GM12892 (cell line): ENCODE results near the gene SCML2.

Source experiments
- DNase-seq: peaks from one replicate; pipeline ENCODE4 v3.0.0; 2011; ENCODE audit not compliant: insufficient read length
- FAIRE-seq: peaks from 2 replicates; lab custom pipeline; 2011; peaks lifted over from hg19 to GRCh38; lab: Jason Lieb, UNC
- POLR2A ChIP-seq: IDR thresholded peaks from 2 replicates; pipeline ENCODE4 v1.6.1; 2011; ENCODE audit warnings: low read depth, low read length, control low read depth
- POLR2AphosphoS5 ChIP-seq: IDR thresholded peaks from 2 replicates; pipeline ENCODE4 v1.6.1; 2011; ENCODE audit warnings: low read depth, low read length, control low read depth
- TAF1 ChIP-seq: IDR thresholded peaks from 2 replicates; pipeline ENCODE4 v1.6.1; 2011; ENCODE audit warnings: low read depth, mild to moderate bottlenecking, control low read depth, low read length, borderline replicate concordance

Gene SCML2

GRCh38 chrX:18348047-18348446 lies 6.4 kb downstream of the SCML2 start:
- DNase-seq, result no peak
- no peak for FAIRE-seq
- TF ChIP-seq POLR2AphosphoS5 (no peak), TAF1 (no peak), POLR2A (no peak)

GRCh38 chrX:18309401-18309800 lies 45.1 kb downstream of the SCML2 start:
- FAIRE-seq (no peak), DNase-seq (no peak)
- TF ChIP-seq POLR2AphosphoS5, result no peak
- no peak for TF ChIP-seq TAF1
- TF ChIP-seq POLR2A, result no peak

DNA sequence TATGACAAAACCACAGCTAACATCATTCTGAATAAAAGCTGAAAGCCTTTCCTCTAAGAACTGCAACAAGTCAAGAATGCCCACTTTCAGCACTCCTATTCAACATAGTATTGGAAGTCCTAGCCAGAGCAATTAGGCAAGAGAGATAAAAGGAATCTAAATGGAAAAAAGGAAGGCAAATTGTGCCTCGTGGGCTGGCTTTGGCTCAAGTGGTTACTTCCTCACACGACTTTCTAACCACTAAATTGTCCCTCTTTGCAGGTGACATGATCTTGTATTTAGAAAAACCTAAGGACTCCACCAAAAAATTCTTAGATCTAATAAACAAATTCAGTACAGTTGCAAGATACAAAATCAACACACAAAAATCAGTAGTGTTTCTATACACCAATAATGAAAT lies 57.2 kb downstream of the SCML2 start:
- DNase-seq, result no peak
- FAIRE-seq, result no peak
- no peak for TF ChIP-seq TAF1
- TF ChIP-seq POLR2A, result no peak
- TF ChIP-seq POLR2AphosphoS5, result no peak

- no peak for TF ChIP-seq POLR2A
- TF ChIP-seq TAF1, result no peak
- TF ChIP-seq POLR2AphosphoS5, result no peak
- FAIRE-seq (no peak), DNase-seq (no peak)
These were observed 59.6 kb downstream of the SCML2 start for GRCh38 chrX:18294893-18295292.

DNA sequence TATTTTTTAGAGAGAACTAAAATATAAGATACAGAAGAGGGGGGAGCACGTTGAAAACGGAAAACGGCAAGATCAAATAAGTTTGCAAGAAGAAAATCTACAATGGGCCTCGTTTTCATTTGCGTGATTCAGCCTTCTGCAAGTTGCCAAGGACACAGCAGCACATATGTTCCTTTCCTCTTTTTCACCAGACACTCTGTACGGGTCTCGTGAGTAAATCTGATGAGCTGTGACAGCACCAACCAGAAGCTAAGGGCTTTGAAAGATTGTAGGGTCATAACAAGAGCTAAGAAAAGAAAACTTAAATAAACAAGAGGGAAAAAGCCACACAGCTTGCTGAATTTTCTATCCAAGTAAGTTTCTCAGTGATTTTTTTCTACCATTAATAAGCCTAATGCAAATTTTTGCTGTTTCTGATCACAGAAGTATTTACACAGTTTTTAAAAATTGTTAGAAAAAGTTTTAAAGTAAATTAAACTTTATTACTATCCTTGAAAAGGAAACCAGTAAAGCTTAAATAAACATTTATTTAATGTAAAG lies 63.4 kb downstream of the SCML2 start:
- TF ChIP-seq POLR2AphosphoS5, result no peak
- TF ChIP-seq TAF1, result no peak
- no peak for TF ChIP-seq POLR2A
- FAIRE-seq (no peak), DNase-seq (no peak)

DNA sequence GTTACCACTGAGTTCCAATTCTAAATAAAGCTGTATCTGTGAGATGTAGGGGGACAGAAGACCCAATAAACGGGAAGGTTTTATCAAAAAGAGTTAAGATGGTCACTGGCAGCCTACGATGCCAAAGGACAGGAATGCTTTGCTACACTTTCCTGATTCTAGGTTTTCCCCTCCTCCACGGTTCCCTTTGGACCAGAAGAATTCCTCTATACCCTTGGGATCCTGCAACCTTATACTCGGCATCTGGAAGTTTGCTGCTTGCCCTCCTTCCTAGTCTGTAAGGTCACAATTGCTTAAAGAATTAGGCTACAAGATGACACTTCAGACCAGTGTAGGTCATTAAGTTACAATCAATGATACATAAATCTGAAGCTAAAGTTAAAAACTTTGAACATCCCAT lies 64.3 kb downstream of the SCML2 start:
- no peak for DNase-seq
- TF ChIP-seq TAF1, result no peak
- no peak for TF ChIP-seq POLR2A
- no peak for FAIRE-seq

GRCh38 chrX:18288716-18289115 lies 65.8 kb downstream of the SCML2 start:
- no peak for DNase-seq
- TF ChIP-seq TAF1 (no peak), POLR2A (no peak), POLR2AphosphoS5 (no peak)
- FAIRE-seq, result no peak

DNA sequence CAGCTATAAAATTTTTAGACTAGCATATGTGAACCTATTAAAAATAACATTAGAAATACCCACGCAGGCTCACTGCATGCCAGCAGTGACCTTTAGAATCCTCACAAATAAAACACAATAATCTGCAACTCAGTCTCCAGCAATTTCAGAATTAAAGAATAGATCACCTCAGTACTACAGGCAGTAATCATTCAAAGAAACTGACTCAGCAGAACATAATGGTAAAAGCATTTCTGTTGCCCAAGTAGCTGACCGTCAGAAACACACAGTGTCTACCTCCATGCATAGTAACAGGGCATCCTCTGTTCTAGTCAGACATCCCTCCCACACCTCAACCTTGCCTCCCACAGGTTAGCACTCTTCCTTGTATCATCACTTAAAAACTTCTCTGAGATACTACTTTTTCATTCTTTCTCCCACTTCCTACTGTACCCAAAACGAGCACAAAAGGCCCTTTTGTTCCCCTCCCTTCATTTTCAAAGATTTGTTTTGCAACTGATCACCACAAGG lies 68.1 kb downstream of the SCML2 start:
- no peak for TF ChIP-seq TAF1
- no peak for TF ChIP-seq POLR2A
- no peak for TF ChIP-seq POLR2AphosphoS5
- FAIRE-seq (no peak), DNase-seq (no peak)

DNA sequence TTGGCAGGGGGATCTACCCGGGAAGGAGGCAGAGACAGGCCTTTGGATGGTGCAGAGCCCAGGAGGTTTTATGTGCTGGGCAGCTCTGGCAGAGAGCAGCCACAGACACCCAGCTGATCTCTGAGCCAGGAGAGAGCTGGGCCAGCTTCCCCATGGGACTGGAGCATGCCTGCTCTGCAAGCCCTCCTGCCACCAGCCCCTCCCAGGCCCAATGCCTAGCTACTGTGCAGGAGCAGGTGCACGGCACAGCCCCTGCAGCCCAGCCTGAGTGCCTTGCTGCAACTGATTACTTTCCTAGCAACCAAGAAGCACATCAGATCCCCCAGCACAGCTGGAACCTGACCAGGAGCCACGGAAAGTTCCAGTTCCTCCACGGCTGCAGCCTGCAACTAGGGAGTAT lies 76.0 kb downstream of the SCML2 start:
- TF ChIP-seq POLR2AphosphoS5 (no peak), TAF1 (no peak), POLR2A (no peak)
- no peak for FAIRE-seq
- DNase-seq, result no peak

DNA sequence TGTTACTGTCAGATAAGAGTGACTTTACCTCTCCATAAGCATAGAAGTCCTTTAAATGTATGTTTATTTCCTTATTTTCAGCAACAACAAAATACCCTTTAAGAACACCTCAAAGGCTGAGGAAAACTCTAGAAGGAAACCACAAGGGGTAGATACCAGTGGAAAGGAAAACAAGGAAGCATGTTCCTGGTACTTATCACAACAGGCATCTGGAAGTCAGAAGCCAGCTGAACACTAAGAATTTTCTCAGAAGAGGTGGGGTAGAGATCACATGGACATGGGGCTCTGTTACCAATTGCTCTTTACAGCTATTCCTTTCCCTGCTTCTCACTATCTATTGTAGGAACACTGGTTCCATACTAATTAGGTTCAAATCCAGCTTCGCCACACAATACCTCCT lies 82.3 kb downstream of the SCML2 start:
- TF ChIP-seq TAF1 (no peak), POLR2AphosphoS5 (no peak), POLR2A (no peak)
- no peak for DNase-seq
- no peak for FAIRE-seq

DNA sequence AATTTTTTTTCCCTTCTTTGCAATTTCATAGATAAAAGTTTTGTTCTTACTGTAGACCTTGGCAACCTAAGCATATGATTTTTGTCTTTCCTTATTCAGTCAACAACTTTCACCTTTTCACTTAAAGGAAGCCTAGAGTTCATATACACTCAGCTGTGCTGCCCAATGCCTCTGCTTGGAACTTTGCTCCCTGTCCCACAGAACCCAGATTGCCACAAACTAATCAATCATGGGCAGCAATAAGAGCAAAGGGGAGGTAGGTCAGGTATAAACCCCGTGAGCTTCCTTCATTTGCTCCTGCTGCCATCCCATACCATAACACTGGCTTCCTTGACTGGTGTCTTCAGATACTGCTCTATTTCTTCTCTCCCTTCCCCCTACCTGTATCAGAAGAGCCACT lies 82.8 kb downstream of the SCML2 start:
- no peak for FAIRE-seq
- no peak for DNase-seq

DNA sequence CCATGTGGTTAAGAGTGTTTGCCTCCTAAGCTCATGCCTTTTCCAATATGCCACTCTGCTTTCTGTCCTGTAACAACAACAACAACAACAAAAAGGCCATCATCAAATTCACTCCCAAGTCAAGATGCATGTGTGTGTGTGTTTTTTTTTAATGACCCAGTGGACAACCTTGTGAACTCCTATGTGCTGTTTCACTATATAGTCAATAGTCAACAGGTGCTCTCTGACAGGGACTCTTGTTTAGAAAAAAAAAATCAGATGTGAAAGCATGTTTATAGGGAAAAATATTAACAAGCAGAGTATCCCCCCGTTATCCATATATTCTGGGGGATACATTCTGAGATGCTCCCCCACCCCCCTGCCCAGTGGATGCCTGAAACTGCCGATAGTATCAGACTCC lies 83.2 kb downstream of the SCML2 start:
- TF ChIP-seq POLR2AphosphoS5 (no peak), POLR2A (no peak), TAF1 (no peak)
- no peak for DNase-seq
- FAIRE-seq, result no peak

More for the DNA sequence above, 82.8 kb downstream of the SCML2 start:
- no peak for TF ChIP-seq POLR2AphosphoS5
- no peak for TF ChIP-seq POLR2A
- no peak for TF ChIP-seq TAF1

DNA sequence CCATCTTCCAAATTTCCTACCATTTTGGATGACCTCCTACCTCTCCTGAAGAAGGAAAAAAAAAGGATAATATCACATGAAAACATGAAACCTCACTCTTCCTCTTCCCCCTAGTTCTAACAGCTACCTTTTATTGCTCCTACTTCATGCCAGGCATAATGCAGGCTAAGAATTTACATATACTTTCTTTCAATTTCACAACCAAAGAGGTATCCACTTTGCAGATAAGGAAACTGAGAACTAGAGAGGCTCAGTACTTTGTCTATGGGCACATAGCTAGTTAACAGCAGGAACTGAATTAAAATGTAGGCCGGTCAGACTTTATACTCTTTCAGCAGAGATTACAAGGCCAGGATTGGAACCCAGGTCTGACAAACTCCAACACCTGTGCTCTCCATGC lies 99.4 kb downstream of the SCML2 start:
- no peak for TF ChIP-seq TAF1
- TF ChIP-seq POLR2AphosphoS5, result no peak
- TF ChIP-seq POLR2A, result no peak
- no peak for FAIRE-seq
- DNase-seq, result no peak
